HepG2 (cell line): ENCODE measurements around the gene SIRPB2. TPM values are rescaled to one million over a fixed set of nuclear protein-coding genes. Genes with fewer than 3 reads are reported as not detected.
A peak's percentile ranks its signal among the peaks of the same experiment; 100 is the strongest.

Source experiments
- ATAC-seq: fragments of 200-7000 bp; cut with Tn5 transposase; 3 replicates; pipeline ENCODE4 v1.9.1; 2020; ENCODE audit warnings: mild to moderate bottlenecking, moderate library complexity
- BruUV-seq: library from RNA; stranded (reverse); fragments of 400-500 nt; replicated peaks from 2 replicates; lab custom pipeline; 2021; lab: Mats Ljungman, UMichigan
- CTCF ChIA-PET: fragments of 300-600 bp; formaldehyde crosslinking; extraction: SDS; loops from one replicate; lab custom pipeline; 2021; ENCODE audit warnings: low total read pairs, inconsistent platforms, low intra/inter-chr PET ratio; lab: Yijun Ruan, JAX
- POLR2A ChIA-PET: fragments of 350-600 bp; sonication (Branson Sonifier 250); formaldehyde crosslinking; loops from one replicate; lab custom pipeline; 2020; ENCODE audit warnings: antibody characterized with exemption, inconsistent platforms; lab: Yijun Ruan, JAX
- DNase-seq: peaks from one replicate; pipeline ENCODE4 v3.0.0-alpha.2; 2015; ENCODE audit warnings: low spot score
- FAIRE-seq: peaks from 3 replicates; lab custom pipeline; 2011; peaks lifted over from hg19 to GRCh38; lab: Jason Lieb, UNC
- H2AFZ ChIP-seq: one replicate; pipeline ENCODE4 v1.6.1; 2011; ENCODE audit warnings: low read length, inconsistent platforms
- H3K27ac ChIP-seq: fragments of 300-600 bp; 3 replicates; pipeline ENCODE4 v1.8.0; 2011; ENCODE audit warnings: mixed run types, mild to moderate bottlenecking, mixed read lengths, low read length, inconsistent platforms; ENCODE audit not compliant: insufficient read depth; ENCODE audit errors: extremely low read length
- H3K27me3 ChIP-seq, 2 experiments: fragments of 200-600 bp in 1 of 2; 2 replicates in 1 of 2; 3 replicates in 1 of 2; pipeline versions ENCODE4 v1.6.0 to v1.8.0; 2011; ENCODE audit warnings: low read length in 2 of 2, mild to moderate bottlenecking in 2 of 2, moderate library complexity in 2 of 2, inconsistent platforms in 1 of 2; ENCODE audit not compliant: insufficient read depth in 2 of 2, control insufficient read depth in 1 of 2
- H3K36me3 ChIP-seq, 2 experiments: fragments of 200-600 bp in 1 of 2; replicated peaks in 1 of 2; 2 replicates in 1 of 2; 3 replicates in 1 of 2; pipeline versions ENCODE4 v1.5.1 to v1.8.0; 2011; ENCODE audit warnings: low read length in 2 of 2, inconsistent platforms in 1 of 2; ENCODE audit not compliant: insufficient read depth in 2 of 2, control insufficient read depth in 1 of 2
- H3K4me1 ChIP-seq: 2 replicates; pipeline ENCODE4 v1.5.1; 2012; ENCODE audit warnings: low read length, inconsistent platforms; ENCODE audit not compliant: insufficient read depth
- H3K4me2 ChIP-seq: 2 replicates; pipeline ENCODE4 v1.6.0; 2011; ENCODE audit warnings: low read depth, low read length, inconsistent platforms
- H3K4me3 ChIP-seq, 3 experiments: fragments of 200-600 bp in 1 of 3; sonication (generic), shearing (Covaris generic) in 1 of 3; replicated peaks in 1 of 3; 2 replicates each; pipeline ENCODE4 v1.5.1; 2011 to 2016; ENCODE audit warnings: low read length in 3 of 3, inconsistent platforms in 2 of 3, low read depth in 2 of 3, mild to moderate bottlenecking in 2 of 3, control low read depth in 1 of 3, mixed read lengths in 1 of 3; ENCODE audit not compliant: insufficient read depth in 1 of 3
- H3K79me2 ChIP-seq: one replicate; pipeline ENCODE4 v1.6.1; 2011; ENCODE audit warnings: low read length, inconsistent platforms; ENCODE audit not compliant: insufficient read depth
- H3K9ac ChIP-seq: 2 replicates; pipeline ENCODE4 v1.6.0; 2011; ENCODE audit warnings: mild to moderate bottlenecking, low read depth, low read length, inconsistent platforms; ENCODE audit not compliant: insufficient read depth
- H3K9me3 ChIP-seq: 2 replicates; pipeline ENCODE4 v1.5.1; 2012; ENCODE audit warnings: mild to moderate bottlenecking, low read length
- H4K20me1 ChIP-seq: 2 replicates; pipeline ENCODE4 v1.6.0; 2011; ENCODE audit warnings: inconsistent platforms, mild to moderate bottlenecking, low read length, moderate library complexity; ENCODE audit not compliant: insufficient read depth
- MIER2 ChIP-seq: IDR thresholded peaks from 2 replicates; pipeline ENCODE4 v1.6.1; 2016; ENCODE audit warnings: missing biosample characterization, missing genetic modification reagents
- REST ChIP-seq, 2 experiments: IDR thresholded peaks; 2 replicates each; pipeline ENCODE4 v1.6.1; 2011 to 2012; ENCODE audit warnings: low read length in 2 of 2, borderline replicate concordance in 1 of 2, low read depth in 1 of 2, mild to moderate bottlenecking in 1 of 2, moderate library complexity in 1 of 2
- WGBS: methylation state at CpG from one replicate; pipeline ENCODE4 v1.1.6; 2017; ENCODE audit warnings: low lambda C conversion rate; 5-methylcytosine and 5-hydroxymethylcytosine counted together
- in situ Hi-C: cut with HindIII; loops from 2 replicates; pipeline ENCODE4 v1.10.0; 2017; ENCODE audit warnings: low pct_unique_long_range_greater_than_20kb; ENCODE audit not compliant: extremely low pct_ligation_motif_present
- intact Hi-C: fragments of 100-400 bp; cut with micrococcal nuclease; formaldehyde crosslinking; loops from one replicate; pipeline ENCODE4 v1.10.0; 2022; ENCODE audit not compliant: unreplicated experiment
- polyA plus RNA-seq, 8 experiments: library from polyadenylated mRNA; depleted of rRNA in 3 of 8; stranded (reverse) in 7 of 8; unstranded in 1 of 8; fragments of >200 nt; fragmentation: Illumina TruSeq in 4 of 8; extraction: Trizol in 4 of 8; gene quantifications; 2 replicates each; pipeline versions ENCODE4 v1.2.1 to v1.2.3, GENCODE V29; 2011 to 2016; ENCODE audit warnings: low read depth in 4 of 8, missing spikeins in 1 of 8, mixed read lengths in 1 of 8; ENCODE audit not compliant: insufficient read depth in 1 of 8
- total RNA-seq, 5 experiments: library from RNA; depleted of rRNA; stranded (reverse); fragments of >200 nt; fragmentation: Illumina TruSeq; extraction: Trizol; gene quantifications; 2 replicates each; pipeline ENCODE4 v1.2.3, GENCODE V29; 2016; ENCODE audit warnings: low read depth in 1 of 5
- TF ChIP-seq, protein P1 (sequence below): sonication (generic); formaldehyde crosslinking; conservative IDR thresholded peaks from 2 replicates; pipeline ENCODE4 v1.4.0; 2020; ENCODE audit warnings: missing genetic modification reagents

SIRPB2 gene
- total and polyA plus RNA-seq, 2 of the 13 experiments (the other 11 are each of a cell fraction or from before 2014, with no cell fraction given) = not detected

GRCh38 chr20:1496930-1497329, 5.7 kb upstream of the SIRPB2 start:
- 11% methylated on average over 3 of the region's 3 CpGs for WGBS
- ATAC-seq (no peak), DNase-seq (no peak), FAIRE-seq (no peak)
- BruUV-seq = no TSS peak
- no peak overlapping the region for H3K9ac ChIP-seq
- H3K4me1 ChIP-seq = peaks cover 9% of the 10 kb centered on the region; the same call in 1 of the 2 replicates
- H2AFZ ChIP-seq = no peak overlapping the region
- no peak overlapping the region for H3K27ac ChIP-seq
- H3K4me2 ChIP-seq = no peak overlapping the region
- no peaks in the 10 kb centered on the region for H3K36me3 ChIP-seq
- peaks cover 0 to 9% of the 10 kb centered on the region in 2 experiments; a peak in 2 of 5 replicates for H3K27me3 ChIP-seq
- intact Hi-C loops = no loop called here
- H3K79me2 ChIP-seq = no peaks in the 10 kb centered on the region
- ChIA-PET CTCF (no interaction called here), POLR2A (no interaction called here)
- peak in 1 of 2 experiments; percentile 82; a peak in 2 of 4 replicates for TF ChIP-seq REST (IDR thresholded peaks at IDR 0.05; ENCODE audit: borderline replicate concordance in 1 of 2, low read depth in 1 of 2, low read length in 2 of 2)
- peak; percentile 50; the same call in 1 of the 2 replicates for TF ChIP-seq MIER2
- TF ChIP-seq, protein P1, sequence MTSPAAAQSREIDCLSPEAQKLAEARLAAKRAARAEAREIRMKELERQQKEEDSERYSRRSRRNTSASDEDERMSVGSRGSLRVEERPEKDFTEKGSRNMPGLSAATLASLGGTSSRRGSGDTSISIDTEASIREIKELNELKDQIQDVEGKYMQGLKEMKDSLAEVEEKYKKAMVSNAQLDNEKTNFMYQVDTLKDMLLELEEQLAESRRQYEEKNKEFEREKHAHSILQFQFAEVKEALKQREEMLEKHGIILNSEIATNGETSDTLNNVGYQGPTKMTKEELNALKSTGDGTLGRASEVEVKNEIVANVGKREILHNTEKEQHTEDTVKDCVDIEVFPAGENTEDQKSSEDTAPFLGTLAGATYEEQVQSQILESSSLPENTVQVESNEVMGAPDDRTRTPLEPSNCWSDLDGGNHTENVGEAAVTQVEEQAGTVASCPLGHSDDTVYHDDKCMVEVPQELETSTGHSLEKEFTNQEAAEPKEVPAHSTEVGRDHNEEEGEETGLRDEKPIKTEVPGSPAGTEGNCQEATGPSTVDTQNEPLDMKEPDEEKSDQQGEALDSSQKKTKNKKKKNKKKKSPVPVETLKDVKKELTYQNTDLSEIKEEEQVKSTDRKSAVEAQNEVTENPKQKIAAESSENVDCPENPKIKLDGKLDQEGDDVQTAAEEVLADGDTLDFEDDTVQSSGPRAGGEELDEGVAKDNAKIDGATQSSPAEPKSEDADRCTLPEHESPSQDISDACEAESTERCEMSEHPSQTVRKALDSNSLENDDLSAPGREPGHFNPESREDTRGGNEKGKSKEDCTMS (CRISPR knock-in tag) = no peak
- H3K4me3 ChIP-seq = no peak overlapping the region
- no peaks in the 10 kb centered on the region for H3K9me3 ChIP-seq
- in situ Hi-C loops = no loop called here
- H4K20me1 ChIP-seq = no peaks in the 10 kb centered on the region
